Measurements from ENCODE around the gene MPV17L.
"Not testable (repeated sequence)": the region's sequence is repeated elsewhere in the genome, so short reads cannot be mapped to it uniquely, and the experiment has no call there.

MPV17L gene

DNA sequence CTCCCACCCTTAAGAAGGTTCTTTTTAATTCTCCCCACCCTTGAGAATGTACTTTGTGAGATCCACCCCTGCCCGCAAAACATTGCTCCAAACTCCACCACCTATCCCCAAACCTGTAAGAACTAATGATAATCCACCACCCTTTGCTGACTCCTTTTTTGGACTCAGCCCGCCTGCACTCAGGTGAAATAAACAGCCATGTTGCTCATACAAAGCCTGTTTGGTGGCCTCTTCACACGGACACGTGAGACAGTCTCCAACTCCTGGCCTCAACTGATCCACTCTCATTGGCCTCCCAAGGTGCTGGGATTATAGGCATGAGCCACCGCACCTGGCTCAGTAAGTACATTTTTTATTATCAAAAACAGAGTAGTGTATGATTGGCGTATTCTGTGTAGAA is 13.9 kb downstream of the MPV17L start:
- not testable (repeated sequence) for DNase-seq (ENCODE audit: low read depth)

DNA sequence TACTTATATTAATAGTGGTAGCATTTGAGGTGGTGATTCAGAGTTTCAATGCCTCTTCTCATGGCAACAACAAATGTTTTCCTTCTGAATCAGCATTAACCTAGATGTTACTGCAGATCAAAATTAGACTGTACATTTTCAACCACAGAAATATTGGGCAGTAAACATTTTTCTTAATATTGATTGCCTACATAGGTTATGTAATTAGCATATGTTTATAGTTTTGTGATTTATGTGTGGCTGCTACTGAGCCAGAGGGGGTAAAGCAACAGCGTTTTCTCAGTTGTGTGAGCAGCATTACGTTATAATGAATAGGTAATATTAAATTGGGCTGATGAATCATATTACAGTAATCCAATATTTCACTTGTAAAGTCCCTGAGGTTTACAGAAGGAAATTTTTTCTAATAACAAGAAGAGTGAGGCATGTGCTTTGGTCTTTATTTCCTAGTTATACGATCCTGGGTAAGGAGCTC is 20.0 kb downstream of the MPV17L start:
- no peak for DNase-seq (ENCODE audit: low read depth)

DNA sequence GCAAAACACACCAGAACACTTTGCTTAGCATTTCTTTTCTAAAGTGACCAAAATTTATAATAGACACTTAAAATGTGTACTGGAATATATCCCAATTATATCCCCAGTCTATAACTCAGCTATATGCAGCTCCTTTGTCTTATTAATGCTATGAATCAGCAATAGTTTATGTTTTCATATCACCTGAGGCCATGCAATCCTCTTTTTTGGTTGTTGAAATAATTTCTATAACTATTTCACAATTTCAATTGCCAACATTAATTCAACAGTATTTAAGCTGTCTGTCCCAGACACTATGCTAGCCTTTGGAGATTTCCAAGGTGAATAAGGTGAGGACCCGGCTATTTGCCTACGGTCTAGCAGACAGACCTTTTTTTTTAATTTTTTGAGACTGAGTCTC is 21.6 kb downstream of the MPV17L start:
- DNase-seq (ENCODE audit: low read depth): no peak

DNA sequence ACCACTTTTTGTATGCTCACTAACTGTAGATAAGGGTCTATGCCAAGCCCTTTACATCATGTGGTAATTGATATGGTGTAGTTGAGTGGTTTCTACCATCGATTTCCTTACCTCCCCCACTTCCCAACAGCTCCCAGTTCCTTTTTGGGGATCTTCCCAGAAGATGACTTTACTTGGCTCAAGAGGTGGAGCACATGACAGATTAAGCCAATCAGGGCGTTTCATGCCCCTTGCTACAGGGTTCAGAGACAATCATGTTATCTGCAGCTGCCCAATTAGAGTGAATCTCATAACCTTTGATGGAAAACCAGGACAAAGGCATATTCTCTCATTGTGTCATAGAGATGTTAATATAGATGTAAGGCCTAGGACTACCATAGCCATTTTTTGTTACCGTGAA is 22.7 kb downstream of the MPV17L start:
- DNase-seq (ENCODE audit: low read depth): no peak

DNA sequence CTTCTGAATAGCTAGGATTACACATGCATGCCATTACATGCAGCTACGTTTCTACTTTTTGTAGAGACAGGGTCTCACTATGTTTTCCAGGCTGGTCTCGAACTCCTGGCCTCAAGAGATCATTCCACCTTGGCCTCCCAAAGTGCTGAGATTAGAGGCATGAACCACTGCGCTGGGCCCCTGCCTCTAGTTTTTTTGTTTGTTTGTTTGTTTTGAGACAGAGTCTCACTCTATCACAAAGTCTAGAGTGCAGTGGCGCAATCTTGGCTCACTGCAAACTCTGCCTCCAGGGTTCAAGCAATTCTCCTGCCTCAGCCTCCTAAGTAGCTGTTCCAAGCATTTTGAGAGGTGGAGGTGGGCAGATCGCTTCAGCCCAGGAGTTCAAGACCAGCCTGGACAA is 26.1 kb downstream of the MPV17L start:
- DNase-seq (ENCODE audit: low read depth): not testable (repeated sequence)

DNA sequence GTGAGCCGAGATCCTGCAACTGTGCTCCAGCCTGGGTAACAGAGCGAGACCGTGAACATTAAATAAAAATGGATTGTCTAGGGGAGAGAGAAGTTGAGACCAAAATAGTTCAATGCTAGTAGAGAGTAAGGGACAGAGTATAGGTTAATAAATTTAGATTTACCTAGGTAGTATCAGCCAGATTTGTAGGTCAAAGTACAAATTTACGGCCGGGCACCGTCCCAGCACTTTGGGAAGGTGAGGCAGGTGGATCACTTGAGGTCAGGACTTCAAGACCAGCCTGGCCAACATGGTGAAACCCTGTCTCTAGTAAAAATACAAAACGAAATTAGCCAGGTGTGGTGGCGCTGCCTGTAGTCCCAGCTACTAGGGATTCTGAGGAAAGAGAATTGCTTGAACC is 26.7 kb downstream of the MPV17L start:
- no peak for DNase-seq (ENCODE audit: low read depth)

DNA sequence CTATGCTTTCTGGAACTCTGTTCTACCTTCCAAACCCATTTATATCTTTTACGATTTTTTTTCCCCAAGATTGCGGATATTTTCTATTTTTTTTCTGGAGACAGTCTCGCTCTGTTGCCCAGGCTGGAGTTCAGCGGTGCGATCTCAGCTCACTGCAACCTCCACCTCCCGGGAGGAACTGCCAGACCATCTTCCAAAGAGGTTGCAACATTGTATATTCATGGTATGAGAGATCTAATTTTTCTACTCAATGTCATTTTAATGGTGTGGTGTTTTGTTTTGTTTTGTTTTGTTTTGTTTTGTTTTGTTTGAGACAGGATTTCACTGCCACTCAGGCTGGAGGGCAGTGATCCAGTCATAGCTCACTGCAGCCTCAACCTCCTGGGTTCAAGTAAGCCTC is 30.3 kb downstream of the MPV17L start:
- DNase-seq (ENCODE audit: low read depth): no peak

DNA sequence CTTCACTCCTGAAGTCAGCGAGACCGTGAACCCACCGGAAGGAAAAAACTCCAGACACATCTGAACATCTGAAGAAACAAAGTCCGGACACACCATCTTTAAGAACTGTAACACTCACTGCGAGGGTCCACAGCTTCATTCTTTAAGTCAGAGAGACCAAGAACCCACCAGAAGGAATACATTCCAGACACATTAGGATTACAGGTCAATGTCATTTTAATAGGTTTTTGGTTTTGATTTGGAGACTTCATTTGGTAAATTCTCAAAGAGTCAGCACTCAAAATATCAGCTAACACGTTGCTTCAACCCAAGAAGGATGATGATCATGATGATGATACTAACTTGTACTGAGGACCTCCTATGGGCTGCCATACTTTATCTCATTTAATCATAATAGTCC is 31.2 kb downstream of the MPV17L start:
- no peak for DNase-seq (ENCODE audit: low read depth)

DNA sequence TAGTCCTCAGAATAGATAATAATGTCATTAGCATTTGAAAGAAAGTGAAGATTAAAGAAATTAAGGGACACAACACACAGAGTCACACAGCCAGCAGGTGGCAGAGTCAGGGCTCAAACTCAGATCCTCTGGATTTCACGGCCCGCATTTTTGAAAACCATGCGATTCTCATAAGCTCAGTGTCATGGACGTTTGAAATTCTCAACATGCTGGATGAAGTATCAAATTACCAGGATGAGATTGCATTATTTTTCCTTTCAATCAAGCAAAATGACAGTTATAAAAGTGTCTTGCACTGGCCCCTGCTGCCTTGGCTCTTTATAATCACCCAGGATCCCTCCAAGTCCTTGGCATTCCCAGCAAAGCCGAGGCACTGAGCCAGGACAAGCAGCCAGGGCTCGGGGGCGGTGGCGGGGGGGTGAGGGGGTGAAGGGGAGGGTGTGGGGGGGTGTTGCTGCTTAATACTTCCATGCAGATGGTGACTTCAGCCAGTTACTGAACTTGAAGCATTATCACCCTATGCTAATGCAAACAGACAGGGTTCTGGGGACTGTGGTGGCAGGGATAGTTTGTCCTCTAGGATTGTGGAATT is 32.2 kb downstream of the MPV17L start:
- peak; percentile 76 for DNase-seq (ENCODE audit: low read depth)

DNA sequence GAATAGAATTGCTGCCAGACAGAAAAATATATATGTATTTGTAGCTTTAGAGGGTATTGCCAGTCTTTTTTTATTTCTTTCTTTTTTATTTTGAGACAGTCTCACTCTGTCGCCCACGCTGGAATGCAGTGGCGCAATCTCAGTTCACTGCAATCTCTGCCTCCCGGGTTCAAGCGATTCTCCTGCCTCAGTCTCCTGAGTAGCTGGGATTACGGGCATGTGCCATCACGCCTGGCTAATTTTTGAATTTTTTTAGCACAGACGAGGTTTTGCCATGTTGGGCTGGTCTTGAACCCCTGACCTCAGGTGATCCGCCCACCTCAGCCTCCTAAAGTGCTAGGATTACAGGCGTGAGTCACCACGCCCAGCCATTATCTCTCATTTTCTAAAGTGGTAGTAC is 35.3 kb downstream of the MPV17L start:
- DNase-seq (ENCODE audit: low read depth): not testable (repeated sequence)

DNA sequence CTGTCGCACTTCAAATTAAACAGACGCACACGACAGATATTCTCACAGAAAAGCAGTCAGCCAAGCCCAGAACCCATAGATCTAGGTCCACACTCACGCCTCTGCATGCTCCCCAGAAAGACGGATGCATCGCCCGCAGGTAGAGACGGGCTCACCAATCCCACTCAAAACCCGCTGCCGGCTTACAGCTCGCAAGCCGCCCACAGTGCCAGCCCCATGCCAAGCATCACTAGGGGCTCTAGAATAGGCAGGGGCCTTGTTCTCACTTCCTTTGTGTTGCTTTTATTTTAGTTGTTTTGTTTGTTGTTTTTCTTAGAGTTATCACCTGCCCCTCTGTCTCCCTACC is 38.5 kb downstream of the MPV17L start:
- DNase-seq (ENCODE audit: low read depth): no peak

DNA sequence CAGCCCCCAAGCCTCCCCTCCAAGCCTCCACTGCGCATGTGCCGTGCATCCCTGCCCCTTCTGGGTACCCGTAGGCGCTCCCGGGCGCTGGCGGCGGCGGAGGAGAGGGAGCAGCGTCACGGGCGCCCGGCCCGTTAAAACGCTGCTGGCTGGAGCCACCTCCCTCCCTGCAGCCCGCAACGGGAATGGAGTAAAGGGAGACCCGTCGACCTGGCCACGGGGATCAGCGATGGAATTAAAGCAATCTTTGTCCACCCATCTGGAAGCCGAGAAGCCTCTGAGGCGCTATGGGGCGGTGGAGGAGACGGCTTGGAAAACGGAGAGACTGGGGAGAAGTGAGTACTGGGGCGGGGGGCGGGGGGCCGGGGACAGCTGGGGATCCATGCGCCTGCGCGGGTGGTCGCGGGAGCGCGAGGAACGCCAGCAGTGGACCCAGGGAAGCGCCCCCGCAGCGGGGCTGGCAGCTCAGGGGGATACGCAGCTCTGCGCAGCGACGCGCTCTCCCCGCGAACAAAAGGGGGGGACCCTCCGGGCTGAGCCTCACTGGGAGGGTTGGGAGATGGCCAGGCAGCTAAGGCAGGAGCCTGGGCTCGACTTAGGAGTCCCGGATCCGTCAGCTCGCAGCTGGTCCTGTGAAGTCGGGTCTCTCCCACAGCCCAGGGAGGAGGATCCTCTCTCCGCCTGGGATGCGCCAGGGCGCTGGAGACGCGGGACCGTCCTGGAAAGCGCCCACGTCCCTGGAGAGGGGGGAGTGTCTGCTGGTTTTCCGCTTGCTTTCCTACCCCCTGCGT is 39.1 kb downstream of the MPV17L start, which contains the start of gene BMERB1:
Gene BMERB1 (plus strand): TSS at position 164 of the 791 bp plus-strand sequence. CDS start 66 bp downstream, at position 230.
- DNase-seq (ENCODE audit: low read depth): peak; percentile 72

DNA sequence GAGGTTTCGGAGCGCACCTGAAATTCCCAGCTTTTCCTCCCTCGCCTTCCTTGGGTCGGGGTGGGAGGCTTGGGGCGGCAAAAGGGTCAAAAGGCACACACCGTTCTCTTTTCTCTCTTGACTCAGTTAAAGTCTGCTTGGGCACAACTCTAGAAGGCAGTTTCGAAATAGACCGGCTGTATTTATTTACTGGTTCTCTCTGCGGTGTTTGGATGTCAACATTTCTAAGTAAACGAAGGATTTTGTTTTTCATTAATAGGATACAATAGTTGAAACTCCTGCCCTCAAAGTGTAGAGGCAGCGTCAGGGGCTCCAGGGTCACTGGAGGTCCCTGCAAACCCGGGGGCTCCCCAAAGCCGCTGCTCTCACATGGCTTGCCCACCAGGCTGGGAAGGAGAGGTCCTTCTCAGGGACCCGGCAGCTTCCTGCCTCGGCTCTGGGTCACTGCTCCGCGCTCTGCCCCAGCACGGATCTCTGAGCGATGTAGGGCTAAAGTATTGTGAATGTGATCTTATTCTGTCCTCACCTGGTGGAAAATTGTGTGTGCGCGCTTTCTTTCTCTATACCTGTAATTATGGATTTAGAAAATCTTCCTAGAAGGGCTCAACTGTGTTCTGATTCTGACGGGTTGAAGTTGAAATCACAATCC is 39.8 kb downstream of the MPV17L start:
- no peak for DNase-seq (ENCODE audit: low read depth)

DNA sequence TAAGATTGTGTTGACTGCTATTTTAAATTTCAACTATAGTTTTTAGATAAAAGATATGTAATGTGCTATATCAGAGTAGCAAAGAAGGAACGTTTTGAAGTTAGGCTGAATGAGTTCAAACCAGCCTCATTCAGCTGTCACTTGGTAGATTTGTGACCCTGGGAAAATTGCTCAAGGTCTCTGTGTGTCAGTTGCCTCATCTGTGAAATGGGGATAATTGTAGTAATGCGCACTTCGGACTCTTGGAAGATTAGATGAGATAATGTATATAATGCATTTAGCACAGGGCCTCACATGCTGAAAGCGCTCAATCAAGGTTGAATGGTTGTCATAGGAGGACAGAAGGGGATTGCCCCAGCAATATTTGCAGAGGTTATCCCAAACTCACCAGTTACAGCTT is 43.5 kb downstream of the MPV17L start:
- no peak for DNase-seq (ENCODE audit: low read depth)

DNA sequence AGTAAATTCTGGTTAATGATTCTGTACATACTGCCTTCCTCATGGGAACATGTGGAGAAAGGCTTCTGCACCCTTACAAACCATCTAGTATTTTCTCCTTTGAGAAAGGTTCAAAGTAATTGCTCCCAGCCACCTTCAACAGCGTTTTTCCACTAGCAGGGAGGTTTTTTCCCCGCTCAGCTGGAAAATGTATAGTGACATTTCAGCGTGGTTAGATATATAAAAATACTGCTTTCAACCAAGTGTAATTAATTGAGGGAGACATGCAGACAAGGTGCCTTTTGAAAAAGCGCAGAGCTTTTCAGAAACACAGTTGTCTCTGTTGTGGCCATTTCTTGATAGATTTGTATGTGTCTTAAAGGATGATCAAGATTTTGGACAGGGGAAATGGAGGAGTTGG is 44.0 kb downstream of the MPV17L start:
- DNase-seq (ENCODE audit: low read depth): no peak

DNA sequence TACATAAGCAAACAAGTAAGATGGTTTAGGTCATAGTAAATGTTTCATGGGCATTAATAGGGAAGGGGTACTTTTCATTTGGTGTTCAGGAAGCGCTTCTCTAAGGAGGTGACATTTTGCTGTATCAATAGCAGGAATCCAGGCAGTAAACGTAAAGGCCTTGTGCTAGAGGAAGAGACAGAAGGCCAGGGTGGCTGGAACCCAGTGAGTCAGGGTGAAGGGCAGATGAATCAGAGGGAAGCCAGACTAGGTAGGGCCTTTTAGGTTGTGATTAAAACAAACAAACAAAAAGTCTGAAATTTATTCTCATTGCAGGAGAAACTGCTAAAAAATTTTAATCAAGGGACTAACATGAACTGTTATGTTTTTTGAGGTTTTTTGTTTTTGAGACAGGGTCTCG is 45.3 kb downstream of the MPV17L start:
- peak; percentile 38 for DNase-seq (ENCODE audit: low read depth)

DNA sequence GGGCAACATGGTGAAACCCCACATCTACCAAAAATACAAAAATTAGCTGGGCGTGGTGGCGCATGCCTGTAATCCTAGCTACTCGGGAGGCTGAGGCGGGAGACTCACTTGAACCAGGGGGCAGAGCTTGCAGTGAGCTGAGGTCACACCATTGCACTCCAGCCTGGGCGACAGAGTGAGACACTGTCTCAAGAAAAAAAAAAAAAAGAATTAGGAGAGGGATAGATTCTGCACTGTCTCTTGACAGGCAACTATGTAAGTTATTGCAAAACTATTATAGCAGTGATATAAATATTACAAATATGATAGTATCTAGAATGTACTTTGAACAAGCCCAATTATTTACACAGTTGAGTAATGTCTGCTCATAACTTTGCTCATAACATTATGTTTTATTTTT is 46.6 kb downstream of the MPV17L start:
- not testable (repeated sequence) for DNase-seq (ENCODE audit: low read depth)

DNA sequence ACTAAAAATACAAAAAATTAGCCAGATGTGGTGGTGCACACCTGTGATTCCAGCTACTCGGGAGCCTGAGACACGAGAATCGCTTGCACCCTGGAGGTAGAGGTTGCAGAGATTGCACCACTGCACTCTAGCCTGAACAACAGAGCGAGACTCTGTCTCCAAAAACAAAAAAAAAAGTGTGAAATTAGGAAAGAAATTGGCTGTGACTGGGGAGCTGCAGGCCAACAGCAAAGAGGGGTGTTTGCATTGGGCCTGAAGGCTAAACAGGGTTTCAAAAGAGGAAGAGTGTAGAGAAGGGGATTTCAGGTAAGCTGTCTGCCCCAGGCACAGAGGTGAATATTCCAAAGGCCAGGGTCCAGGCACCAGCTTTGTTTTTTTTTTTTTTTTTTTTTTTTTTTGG is 48.2 kb downstream of the MPV17L start:
- no peak for DNase-seq (ENCODE audit: low read depth)

DNA sequence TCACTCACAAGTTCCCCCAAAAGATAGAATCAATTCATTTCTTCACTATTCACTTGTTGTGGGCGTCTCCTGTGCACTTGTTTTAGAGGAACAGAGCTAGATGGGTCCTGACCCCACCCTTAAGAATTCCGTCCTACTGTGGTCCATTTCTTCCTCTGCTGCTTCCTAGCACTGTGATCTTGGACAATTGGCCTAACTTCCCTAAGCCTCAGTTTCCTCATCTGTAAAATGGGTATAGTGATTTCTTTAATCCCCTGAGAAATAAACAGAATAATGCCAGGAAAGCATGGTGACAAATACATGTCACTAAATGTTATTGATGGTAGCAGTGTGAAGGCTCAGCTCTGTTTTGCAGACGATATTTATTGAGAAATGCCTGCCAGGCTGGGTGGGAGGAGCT is 48.7 kb downstream of the MPV17L start:
- DNase-seq (ENCODE audit: low read depth): no peak

DNA sequence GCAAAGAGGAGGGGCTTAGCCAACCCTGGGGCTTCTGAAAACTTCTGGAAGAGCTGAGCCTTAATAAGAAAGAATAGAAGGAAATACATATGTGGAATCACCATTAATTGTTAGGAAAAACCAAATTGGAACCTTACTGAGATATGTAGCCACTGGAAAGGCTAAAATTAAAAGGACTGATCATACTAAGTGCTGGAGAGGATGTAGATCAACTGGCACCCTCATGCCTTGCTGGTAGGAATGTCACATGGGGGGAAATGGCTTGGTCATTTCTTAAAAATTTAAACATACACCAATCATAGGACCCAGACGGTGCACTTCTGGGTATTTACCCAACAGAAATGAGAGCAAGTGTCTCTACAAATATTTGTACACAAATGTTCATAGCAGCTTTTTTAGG is 49.9 kb downstream of the MPV17L start:
- DNase-seq (ENCODE audit: low read depth): no peak

DNA sequence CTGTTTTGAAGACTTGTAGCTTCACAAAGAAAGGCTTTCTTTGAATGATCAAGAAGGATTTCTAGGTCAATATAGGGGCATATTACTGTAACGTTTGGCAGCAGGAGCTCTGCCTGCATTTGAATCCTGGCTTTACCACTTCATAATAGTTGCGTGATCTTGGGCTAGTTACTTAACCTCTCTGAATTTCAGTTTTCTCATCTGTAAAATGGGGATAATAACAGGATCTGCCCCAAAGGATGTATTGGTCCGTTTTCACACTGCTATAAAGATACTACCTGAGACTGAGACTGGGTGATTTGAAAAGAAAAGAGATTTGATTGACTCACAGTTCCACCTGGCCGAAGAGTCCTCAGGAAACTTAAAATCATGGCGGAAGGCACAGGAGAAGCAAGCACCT is 51.3 kb downstream of the MPV17L start:
- DNase-seq (ENCODE audit: low read depth): no peak

DNA sequence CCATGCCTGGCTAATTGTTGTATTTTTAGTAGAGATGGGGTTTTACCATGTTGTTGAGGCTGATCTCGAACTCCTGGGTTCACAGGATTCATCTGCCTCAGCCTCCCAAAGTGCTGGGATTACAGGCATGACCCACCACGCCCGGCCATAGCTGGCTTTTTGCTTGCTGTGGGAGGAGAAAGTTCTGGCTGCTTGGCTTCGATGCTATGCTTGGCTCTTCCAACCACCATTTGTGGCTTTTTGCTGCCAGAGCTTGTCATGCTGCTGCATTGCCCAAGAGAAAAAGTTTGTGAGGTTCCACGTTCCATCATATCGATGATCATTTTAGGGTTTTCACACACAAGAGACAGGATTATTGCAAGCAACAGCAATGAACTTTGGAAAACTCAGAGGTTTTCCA is 55.1 kb downstream of the MPV17L start:
- DNase-seq (ENCODE audit: low read depth): peak; percentile 36

DNA sequence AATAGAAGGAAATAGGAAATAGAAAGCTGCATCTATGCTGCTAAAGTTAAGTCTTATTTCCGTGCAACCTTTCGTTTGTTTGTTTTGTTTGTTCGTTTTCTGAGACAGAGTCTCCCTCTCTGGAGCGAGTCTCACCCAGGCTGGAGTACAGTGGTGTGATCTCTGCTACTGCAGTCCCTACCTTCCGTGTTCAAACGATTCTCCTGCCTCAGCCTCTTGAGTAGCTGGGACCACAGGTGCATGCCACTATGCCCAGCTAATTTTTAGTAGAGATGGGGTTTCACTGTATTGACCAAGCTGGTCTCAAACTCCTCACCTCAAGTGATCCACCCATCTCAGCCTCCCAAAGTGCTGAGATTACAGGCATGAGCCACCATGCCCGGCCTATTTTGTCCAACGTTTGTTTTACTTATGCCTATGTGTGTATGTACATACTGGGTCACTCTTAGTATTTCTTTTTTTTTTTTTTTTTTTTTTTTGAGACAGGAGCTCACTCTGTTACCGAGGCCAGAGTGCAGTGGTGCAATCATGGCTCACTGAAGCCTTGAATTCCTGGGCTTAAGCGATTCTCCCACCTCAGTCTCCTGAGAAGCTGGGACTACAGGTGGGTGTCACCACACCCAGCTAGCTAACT is 55.7 kb downstream of the MPV17L start:
- DNase-seq (ENCODE audit: low read depth): no peak
